SK-N-MC (cell line): ENCODE measurements around the gene NEDD4L.

Source experiments
- EZH2 ChIP-seq: fragments of 200-600 bp; sonication (generic); IDR thresholded peaks from one replicate; pipeline ENCODE4 v1.6.1; 2017; ENCODE audit warnings: antibody characterized with exemption
- FOXP2 ChIP-seq: optimal IDR thresholded peaks from 2 replicates; pipeline ENCODE3; 2011; ENCODE audit warnings: mild to moderate bottlenecking, moderate library complexity; ENCODE audit not compliant: insufficient read depth; ENCODE audit errors: extremely low read length, control extremely low read depth
- POLR2AphosphoS5 ChIP-seq: IDR thresholded peaks from 2 replicates; pipeline ENCODE4 v1.6.1; 2012; ENCODE audit warnings: mild to moderate bottlenecking, low read depth, low read length, borderline replicate concordance

- TF ChIP-seq EZH2 (no peak), POLR2AphosphoS5 (no peak), FOXP2 (no peak)
Measured at GRCh38 chr18:58307441-58307840, 263.4 kb downstream of the NEDD4L start.
